Measurements from ENCODE around the gene ZBTB44. TPM values are rescaled to one million over a fixed set of nuclear protein-coding genes. Genes with fewer than 3 reads are reported as not detected.
A peak's percentile ranks its signal among the peaks of the same experiment; 100 is the strongest.
"Not testable (repeated sequence)": the region's sequence is repeated elsewhere in the genome, so short reads cannot be mapped to it uniquely, and the experiment has no call there.

The ZBTB44 gene, protein sequence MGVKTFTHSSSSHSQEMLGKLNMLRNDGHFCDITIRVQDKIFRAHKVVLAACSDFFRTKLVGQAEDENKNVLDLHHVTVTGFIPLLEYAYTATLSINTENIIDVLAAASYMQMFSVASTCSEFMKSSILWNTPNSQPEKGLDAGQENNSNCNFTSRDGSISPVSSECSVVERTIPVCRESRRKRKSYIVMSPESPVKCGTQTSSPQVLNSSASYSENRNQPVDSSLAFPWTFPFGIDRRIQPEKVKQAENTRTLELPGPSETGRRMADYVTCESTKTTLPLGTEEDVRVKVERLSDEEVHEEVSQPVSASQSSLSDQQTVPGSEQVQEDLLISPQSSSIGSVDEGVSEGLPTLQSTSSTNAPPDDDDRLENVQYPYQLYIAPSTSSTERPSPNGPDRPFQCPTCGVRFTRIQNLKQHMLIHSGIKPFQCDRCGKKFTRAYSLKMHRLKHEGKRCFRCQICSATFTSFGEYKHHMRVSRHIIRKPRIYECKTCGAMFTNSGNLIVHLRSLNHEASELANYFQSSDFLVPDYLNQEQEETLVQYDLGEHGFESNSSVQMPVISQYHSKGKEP
- 31.4 TPM for polyA plus RNA-seq (ENCODE audit: insufficient read length)

DNA sequence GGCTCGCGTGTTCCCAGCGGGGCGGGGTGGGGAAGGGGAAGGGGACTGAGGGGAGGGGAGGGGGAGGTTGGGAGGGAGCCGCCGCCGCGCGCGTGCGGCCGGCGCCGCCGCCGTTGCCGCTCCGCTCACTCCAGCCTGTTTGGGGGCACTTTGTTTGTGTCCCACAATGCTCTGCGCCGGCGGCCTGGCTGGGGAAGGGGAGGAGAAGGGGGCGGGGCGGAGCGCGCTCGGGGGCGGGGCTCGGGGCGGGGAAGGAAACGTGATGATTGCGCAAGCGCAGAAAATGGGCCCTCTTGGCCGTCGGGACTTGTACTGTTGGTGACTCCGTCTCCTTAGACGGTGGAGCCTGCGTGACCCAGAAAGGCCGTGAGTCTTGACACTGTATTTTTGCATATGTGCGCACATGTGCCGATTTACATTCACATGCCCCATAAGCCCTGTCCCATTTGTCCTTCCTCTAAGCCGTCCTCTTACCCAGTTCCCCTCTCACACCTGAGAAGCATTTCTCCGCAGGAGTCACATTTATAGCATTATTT is at the start of gene ZBTB44:
Gene ZBTB44 (minus strand): TSS at position 168 of the 536 bp plus-strand sequence. CDS start 53,044 bp downstream, outside the sequence.
- DNase-seq (ENCODE audit: low read depth) = peak; percentile 79

- no peak for DNase-seq (ENCODE audit: low read depth)
Measured at GRCh38 chr11:130359419-130359818, 44.7 kb upstream of the ZBTB44 start.

GRCh38 chr11:130358398-130358797 is 43.7 kb upstream of the ZBTB44 start:
- no peak for DNase-seq (ENCODE audit: low read depth)

GRCh38 chr11:130347261-130347660 is 32.5 kb upstream of the ZBTB44 start:
- DNase-seq (ENCODE audit: low read depth) = no peak

- DNase-seq (ENCODE audit: low read depth) = no peak
Measured at GRCh38 chr11:130344841-130345240, 30.1 kb upstream of the ZBTB44 start.

DNA sequence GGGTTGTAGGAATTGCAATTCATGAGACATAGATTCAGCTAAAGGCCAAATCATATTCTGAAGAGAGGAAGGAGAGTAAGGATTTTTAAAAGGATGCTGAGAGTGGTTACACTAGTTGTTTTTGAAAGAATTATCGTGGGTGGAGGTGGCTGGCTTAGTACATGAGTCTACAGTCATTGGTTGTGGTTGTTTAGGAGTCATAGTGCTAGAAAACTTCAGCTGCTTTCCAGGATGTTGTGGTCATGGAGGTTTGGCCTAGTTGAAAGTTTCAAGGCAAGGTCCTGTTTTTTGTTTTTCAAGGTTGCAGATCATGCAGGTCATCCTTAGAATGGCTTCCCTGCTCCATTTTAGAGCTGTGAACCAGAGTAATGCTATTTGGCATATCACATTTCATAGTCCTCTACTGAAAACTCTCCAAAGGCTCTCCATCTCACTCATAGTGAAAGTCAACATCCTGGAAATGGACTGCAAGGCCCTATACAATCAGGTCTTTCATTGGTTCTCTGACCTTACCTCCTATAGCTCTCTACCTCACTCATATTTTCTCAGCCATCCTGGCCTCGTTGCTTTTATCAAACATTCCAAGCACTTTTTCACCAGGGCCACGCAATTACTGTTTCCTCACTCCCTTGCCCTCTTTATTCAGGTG is 26.1 kb upstream of the ZBTB44 start:
- no peak for DNase-seq (ENCODE audit: low read depth)

GRCh38 chr11:130338667-130339066 is 23.9 kb upstream of the ZBTB44 start:
- no peak for DNase-seq (ENCODE audit: low read depth)

DNA sequence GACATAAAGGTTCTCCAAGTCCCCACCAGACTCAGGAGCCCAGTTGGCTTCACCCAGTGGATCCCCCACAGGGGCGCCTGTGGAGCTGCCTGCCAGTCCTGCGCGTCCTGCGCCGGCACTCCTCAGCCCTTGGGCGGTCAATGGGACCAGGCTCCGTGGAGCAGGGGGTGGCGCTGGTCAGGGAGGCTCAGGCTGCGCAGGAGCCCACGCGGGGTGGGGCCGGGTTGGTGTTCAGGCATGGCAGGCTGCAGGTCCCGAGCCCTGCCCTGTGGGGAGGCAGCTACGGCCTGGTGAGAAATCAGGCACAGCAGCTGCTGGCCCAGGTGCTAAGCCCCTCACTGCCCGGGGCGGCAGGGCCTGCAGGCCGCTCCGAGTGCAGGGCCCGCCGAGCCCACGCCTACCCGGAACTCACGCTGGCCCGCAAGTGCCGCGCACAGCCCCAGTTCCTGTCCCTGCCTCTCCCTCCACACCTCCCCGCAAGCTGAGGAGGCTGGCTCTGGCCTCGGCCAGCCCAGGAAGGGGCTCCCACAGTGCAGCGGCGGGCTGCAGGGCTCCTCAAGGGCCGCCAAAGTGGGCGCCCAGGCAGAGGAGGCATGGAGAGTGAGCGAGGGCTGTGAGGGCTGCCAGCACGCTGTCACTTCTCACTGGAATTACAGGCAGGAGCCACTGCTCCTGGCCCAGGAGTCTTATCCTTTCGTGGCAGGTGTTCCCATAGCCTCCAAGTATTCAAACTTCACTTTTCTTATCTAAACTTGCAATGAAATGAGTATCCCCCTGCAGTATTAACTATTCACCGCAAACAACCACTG is 22.8 kb upstream of the ZBTB44 start:
- no peak for DNase-seq (ENCODE audit: low read depth)

GRCh38 chr11:130331397-130331796 is 16.7 kb upstream of the ZBTB44 start:
- not testable (repeated sequence) for DNase-seq (ENCODE audit: low read depth)

GRCh38 chr11:130330101-130330684 is 15.5 kb upstream of the ZBTB44 start:
- no peak for DNase-seq (ENCODE audit: low read depth)

DNA sequence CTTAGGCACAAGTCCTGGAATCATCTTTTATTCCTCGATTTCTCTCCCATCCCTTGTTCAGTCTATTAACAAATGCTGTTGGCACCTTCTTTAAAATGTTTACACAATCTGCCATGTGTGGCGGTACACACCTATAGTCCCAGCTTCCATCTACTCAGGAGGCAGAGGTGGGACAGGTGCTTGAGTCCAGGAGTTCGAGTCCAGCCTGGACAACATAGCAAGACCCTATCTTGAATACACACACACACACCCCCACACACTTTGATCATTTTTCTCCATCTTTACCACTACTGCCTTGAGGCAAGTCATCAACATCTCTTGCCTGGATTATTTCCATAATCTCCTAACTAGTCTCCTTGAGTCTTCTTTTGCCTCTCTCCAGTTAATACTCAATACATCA is 13.7 kb upstream of the ZBTB44 start:
- no peak for DNase-seq (ENCODE audit: low read depth)

GRCh38 chr11:130327716-130328115 is 13.0 kb upstream of the ZBTB44 start:
- no peak for DNase-seq (ENCODE audit: low read depth)

DNA sequence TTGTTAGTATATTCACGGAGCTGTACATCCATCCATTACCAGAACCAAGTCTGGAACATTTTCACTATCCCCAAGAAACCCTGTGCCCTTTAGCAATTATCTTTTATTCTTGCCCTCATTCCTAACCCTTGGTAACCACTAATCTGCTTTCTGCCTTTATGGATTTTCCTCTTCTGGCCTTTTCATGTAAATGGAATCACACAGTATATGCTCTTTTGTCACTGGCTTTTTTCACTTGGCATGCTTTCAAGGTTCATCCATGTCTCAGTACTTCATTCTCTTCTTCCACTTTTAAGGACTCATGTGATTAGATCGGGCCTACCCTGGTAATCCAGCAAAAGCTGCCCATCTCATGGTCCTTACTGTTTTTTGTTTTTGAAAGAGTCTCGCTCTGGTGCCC is 11.0 kb upstream of the ZBTB44 start:
- no peak for DNase-seq (ENCODE audit: low read depth)

DNA sequence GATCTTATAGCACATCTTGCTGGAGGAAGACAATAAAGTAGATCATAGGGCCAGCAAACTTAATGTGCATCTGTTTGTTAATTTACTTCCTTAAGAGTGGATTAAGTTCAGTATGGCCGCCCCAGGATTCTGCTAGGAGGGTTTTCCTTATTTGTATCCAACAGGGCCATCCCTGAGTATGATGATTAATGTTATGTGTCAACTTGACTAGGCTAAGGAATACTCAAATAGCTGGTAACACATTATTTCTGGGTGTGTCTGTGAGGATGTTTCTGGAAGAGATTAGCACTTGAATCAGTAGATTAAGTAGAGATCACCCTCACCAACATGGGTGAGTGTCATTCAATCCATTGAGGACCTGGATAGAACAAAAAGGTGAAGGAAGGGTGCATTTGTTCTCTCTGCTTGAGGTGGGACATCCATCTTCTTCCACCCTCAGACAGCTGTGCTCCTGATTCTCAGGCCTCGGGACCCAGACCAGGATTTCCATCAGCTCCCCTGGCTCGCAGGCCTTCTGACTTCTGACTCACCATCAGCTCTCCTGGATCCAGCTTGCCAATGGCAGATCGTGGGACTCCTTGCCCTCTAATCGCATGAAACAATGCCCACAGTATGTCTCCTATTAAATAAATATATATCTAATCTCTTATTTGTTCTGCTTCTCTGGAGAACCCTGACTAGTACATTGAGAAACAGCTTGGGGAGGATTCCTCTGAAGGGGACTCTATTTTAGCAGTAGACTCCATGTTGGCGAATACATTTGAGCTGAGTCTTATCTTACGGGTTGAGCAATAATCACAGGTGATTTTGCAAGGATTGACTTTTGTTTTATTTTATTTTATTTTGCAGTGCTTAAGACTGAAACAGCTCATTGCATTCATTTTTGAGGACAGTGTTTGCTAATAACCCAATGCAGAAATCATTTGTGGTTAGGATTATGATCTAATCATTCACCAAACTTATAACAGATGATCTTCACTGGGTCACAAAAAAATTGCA is 9.0 kb upstream of the ZBTB44 start:
- no peak for DNase-seq (ENCODE audit: low read depth)

DNA sequence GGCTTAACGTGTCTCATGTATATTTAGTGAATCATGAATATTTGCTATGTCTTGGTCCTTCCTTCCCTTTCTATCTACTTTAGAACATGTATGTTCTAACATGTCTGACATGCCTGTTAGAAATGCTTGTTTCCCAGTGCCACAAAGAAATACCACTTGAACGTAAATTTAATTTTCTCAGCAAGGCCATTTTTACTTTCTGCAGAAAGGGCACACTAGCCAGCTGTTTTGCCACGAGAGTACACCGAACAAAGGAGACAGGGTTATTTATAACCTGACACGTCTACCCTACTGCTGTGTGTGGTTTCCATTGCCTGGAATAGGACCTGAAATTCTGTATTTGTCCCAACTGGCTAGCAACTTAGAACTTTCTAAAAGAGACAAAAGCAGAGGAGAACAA is 7.4 kb upstream of the ZBTB44 start:
- no peak for DNase-seq (ENCODE audit: low read depth)

- no peak for DNase-seq (ENCODE audit: low read depth)
Measured at GRCh38 chr11:130318031-130318673, 3.4 kb upstream of the ZBTB44 start.

- no peak for DNase-seq (ENCODE audit: low read depth)
Measured at GRCh38 chr11:130315354-130315970, 745 bp upstream of the ZBTB44 start.

DNA sequence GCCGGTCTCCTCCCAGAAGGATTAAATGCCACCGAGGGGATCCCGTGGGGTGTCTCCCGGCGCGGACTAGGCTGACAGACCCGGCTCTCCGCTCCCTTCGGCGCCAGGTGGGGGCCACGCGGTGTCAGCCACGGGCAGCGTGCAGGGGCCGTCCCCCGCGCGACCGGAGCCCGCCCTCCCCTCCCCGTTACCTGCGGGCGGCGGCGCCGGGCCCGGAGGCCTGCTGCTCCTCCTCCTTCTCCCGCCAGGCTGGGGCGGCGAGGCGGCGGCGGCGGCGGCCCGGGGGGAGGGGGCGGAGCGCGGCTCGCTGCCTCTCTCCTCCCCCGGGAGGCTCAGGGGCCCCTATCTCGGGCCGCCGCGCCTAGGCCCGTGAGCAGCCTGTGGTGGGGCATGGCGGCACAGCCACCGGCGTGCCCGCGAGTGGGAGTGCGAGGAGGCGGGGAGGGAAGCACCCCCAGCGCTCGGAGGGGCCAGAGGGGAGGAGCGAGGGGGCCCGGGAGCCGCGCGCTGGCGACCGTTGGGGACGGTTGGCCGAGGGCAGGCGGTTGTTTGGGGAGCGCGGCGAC is 450 bp downstream of the ZBTB44 start:
- no peak for DNase-seq (ENCODE audit: low read depth)
